Gastroesophageal sphincter (tissue), 4 donors: ENCODE data around the gene TM4SF1. TPM values are rescaled to one million over a fixed set of nuclear protein-coding genes. Genes with fewer than 3 reads are reported as not detected.

Experiments
- ATAC-seq: fragments of 150-250 bp; one replicate; pipeline ENCODE4 v1.9.1; 2016; ENCODE audit warnings: mild to moderate bottlenecking, moderate library complexity
- H3K27ac ChIP-seq, 4 donors: fragments of 200-600 bp; sonication (generic) in 3 of 4; 1 replicate in 3 of 4; 2 replicates in 1 of 4; pipeline ENCODE4 v1.5.1; 2016 to 2019
- H3K27me3 ChIP-seq: fragments of 200-600 bp; sonication (generic); one replicate; pipeline ENCODE4 v1.5.1; 2019
- H3K36me3 ChIP-seq, 2 donors: fragments of 200-600 bp; sonication (generic); one replicate each; pipeline ENCODE4 v1.5.1; 2019; ENCODE audit warnings: control low read depth in 1 of 2
- H3K4me1 ChIP-seq, 3 donors: fragments of 200-600 bp; sonication (generic); 1 replicate in 2 of 3; 2 replicates in 1 of 3; pipeline ENCODE4 v1.5.1; 2016 to 2019; ENCODE audit warnings: control low read depth in 2 of 3
- H3K4me3 ChIP-seq, 2 donors: fragments of 200-600 bp; sonication (generic); one replicate each; pipeline ENCODE4 v1.5.1; 2019; ENCODE audit warnings: mild to moderate bottlenecking in 1 of 2, moderate library complexity in 1 of 2
- H3K9me3 ChIP-seq, 3 donors: fragments of 200-600 bp; sonication (generic); one replicate each; pipeline ENCODE4 v1.5.1; 2017 to 2019; ENCODE audit warnings: control low read depth in 2 of 3
- EP300 ChIP-seq: sonication (generic); formaldehyde crosslinking; IDR thresholded peaks from one replicate; pipeline ENCODE4 v1.6.1; 2017; ENCODE audit warnings: antibody characterized with exemption, mild to moderate bottlenecking
- POLR2A ChIP-seq, 2 donors: fragments of 450-650 bp; IDR thresholded peaks; one replicate each; pipeline ENCODE4 v1.6.1; 2017; ENCODE audit warnings: antibody characterized with exemption in 2 of 2, mild to moderate bottlenecking in 2 of 2, moderate library complexity in 1 of 2
- POLR2AphosphoS5 ChIP-seq: sonication (generic); formaldehyde crosslinking; IDR thresholded peaks from one replicate; pipeline ENCODE4 v1.6.1; 2017; ENCODE audit warnings: antibody characterized with exemption
- WGBS, 2 donors: methylation state at CpG; one replicate each; pipeline ENCODE4 v1.1.5; 2018; ENCODE audit warnings: low coverage in 1 of 2; 5-methylcytosine and 5-hydroxymethylcytosine counted together
- total RNA-seq, 4 donors: library from RNA; depleted of rRNA; stranded (reverse); fragments of >200 nt; gene quantifications; one replicate each; pipeline ENCODE4 v1.1.0, GENCODE V29; 2016
- TF ChIP-seq, protein P1 (sequence below), 4 experiments: fragments of 200-600 bp in 2 of 4; fragments of 450-650 bp in 2 of 4; sonication (generic) in 1 of 4; IDR thresholded peaks; one replicate each; pipeline ENCODE4 v1.5.1; 2017 to 2019; ENCODE audit warnings: antibody characterized with exemption in 4 of 4, mild to moderate bottlenecking in 2 of 4, moderate library complexity in 2 of 4

Gene TM4SF1
- total RNA-seq, 4 donors from 2014 or later = 20.9 to 128 (median 71.9) TPM

DNA sequence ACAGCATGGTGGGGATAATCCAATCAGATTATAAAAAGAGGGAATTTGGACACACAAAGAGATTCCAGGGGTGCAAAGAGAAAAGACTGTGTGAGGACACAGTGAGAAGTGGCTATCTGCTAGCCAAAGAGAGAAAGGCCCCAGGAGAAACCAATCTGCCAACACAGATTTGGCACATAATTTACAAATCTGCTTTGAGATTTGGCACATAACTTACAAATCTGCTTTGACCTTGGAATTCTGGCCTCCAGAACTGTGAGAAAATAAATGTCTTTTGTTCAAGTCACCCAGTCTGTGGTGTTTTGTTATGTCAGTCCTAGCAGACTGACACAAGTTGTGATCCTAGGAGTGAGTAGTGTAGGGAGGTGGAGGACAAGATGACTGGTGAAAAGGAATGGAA lies 40.5 kb downstream of the TM4SF1 start:
- no peak overlapping the region for H3K4me3 ChIP-seq
- ATAC-seq = no peak
- no peaks in the 10 kb centered on the region for H3K27me3 ChIP-seq
- peak overlapping the region in 1 of 4 donors; percentile 20 for H3K27ac ChIP-seq
- peaks cover 4 to 19% (median 5%) of the 10 kb centered on the region in 3 donors for H3K4me1 ChIP-seq
- H3K9me3 ChIP-seq = no peaks in the 10 kb centered on the region
- TF ChIP-seq POLR2A (IDR thresholded peaks at IDR 0.05) (no peak), POLR2AphosphoS5 (no peak), EP300 (no peak)
- TF ChIP-seq, protein P1, sequence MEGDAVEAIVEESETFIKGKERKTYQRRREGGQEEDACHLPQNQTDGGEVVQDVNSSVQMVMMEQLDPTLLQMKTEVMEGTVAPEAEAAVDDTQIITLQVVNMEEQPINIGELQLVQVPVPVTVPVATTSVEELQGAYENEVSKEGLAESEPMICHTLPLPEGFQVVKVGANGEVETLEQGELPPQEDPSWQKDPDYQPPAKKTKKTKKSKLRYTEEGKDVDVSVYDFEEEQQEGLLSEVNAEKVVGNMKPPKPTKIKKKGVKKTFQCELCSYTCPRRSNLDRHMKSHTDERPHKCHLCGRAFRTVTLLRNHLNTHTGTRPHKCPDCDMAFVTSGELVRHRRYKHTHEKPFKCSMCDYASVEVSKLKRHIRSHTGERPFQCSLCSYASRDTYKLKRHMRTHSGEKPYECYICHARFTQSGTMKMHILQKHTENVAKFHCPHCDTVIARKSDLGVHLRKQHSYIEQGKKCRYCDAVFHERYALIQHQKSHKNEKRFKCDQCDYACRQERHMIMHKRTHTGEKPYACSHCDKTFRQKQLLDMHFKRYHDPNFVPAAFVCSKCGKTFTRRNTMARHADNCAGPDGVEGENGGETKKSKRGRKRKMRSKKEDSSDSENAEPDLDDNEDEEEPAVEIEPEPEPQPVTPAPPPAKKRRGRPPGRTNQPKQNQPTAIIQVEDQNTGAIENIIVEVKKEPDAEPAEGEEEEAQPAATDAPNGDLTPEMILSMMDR (IDR thresholded peaks at IDR 0.05) = no peak
- no peaks in the 10 kb centered on the region for H3K36me3 ChIP-seq

- H3K27ac ChIP-seq = peak within 1 kb of the TSS in 3 of 4 donors; percentile 33 to 48 (median 39)
- H3K4me3 ChIP-seq = peak within 1 kb of the TSS; percentile 10 to 17
- no peaks in the 10 kb centered on the region for H3K27me3 ChIP-seq
- H3K4me1 ChIP-seq = no peaks in the 10 kb centered on the region
- TF ChIP-seq, protein P1 (IDR thresholded peaks at IDR 0.05) = no peak
- TF ChIP-seq POLR2AphosphoS5 = no peak
- TF ChIP-seq POLR2A (IDR thresholded peaks at IDR 0.05) = no peak
- no peak for TF ChIP-seq EP300
- 66 to 72% methylated on average over 8 to 11 of the region's 11 CpGs for WGBS, 2 donors
- H3K36me3 ChIP-seq = no peaks in the 10 kb centered on the region
- no peaks in the 10 kb centered on the region for H3K9me3 ChIP-seq
- ATAC-seq = no peak
Measured at GRCh38 chr3:149333176-149333859, 44.1 kb downstream of the TM4SF1 start, which contains the start of gene TM4SF18. Gene TM4SF18 (minus strand): TSS chr3:149333636. CDS start chr3:149333382, 254 bp downstream.

- no peak for ATAC-seq
- Histone ChIP-seq H3K9me3 (no peaks in the 10 kb centered on the region), H3K27ac (peak overlapping the region in 3 of 4 donors; percentile 29 to 48 (median 33)), H3K36me3 (no peaks in the 10 kb centered on the region), H3K27me3 (no peaks in the 10 kb centered on the region), H3K4me1 (no peaks in the 10 kb centered on the region), H3K4me3 (peak overlapping the region in 1 of 2 donors; percentile 17)
- TF ChIP-seq EP300 (no peak), POLR2AphosphoS5 (no peak), POLR2A (IDR thresholded peaks at IDR 0.05) (no peak)
- TF ChIP-seq, protein P1 (IDR thresholded peaks at IDR 0.05) = no peak
Measured at GRCh38 chr3:149332771-149333170, 44.7 kb downstream of the TM4SF1 start.

DNA sequence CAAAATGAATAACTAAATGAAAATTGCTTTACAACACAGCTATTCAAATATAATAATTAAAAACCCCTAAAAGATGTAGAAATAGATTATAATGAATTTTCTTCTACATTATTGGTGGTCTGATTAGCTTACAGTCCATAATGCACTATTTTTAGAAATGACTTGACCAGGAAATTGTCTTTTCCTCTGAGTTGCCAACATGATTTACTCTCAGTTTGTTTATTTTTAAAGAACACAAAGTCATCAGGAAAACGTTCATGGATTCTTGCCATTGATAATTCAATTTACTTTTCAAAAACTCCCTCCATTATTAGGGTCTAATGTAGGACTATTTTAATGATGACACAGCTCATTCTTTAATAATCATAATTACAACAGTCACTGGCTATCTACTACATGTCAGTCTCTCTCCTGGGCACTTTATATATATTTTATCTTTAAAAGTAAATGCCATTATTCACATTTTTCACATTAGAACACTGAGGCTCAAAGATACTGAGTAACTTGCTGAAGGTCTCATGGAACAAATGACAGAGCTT lies 45.2 kb downstream of the TM4SF1 start:
- Histone ChIP-seq H3K4me1 (no peaks in the 10 kb centered on the region), H3K27me3 (no peaks in the 10 kb centered on the region), H3K4me3 (peak overlapping the region in 1 of 2 donors; percentile 17), H3K36me3 (no peaks in the 10 kb centered on the region), H3K9me3 (no peaks in the 10 kb centered on the region), H3K27ac (peak overlapping the region in 3 of 4 donors; percentile 29 to 48 (median 33))
- TF ChIP-seq POLR2AphosphoS5 (no peak), EP300 (no peak), POLR2A (IDR thresholded peaks at IDR 0.05) (no peak)
- TF ChIP-seq, protein P1 (IDR thresholded peaks at IDR 0.05) = no peak
- WGBS, 2 donors = 18 to 19% methylated on average over 1 of the region's 1 CpG
- no peak for ATAC-seq

GRCh38 chr3:149331396-149331795 lies 46.1 kb downstream of the TM4SF1 start:
- WGBS, 2 donors = 75 to 78% methylated on average over 2 of the region's 2 CpGs
- H3K9me3 ChIP-seq = no peaks in the 10 kb centered on the region
- no peak for TF ChIP-seq POLR2A (IDR thresholded peaks at IDR 0.05)
- no peak for TF ChIP-seq POLR2AphosphoS5
- TF ChIP-seq, protein P1 (IDR thresholded peaks at IDR 0.05) = no peak
- no peak for TF ChIP-seq EP300
- no peak overlapping the region for H3K27ac ChIP-seq
- no peak for ATAC-seq
- no peaks in the 10 kb centered on the region for H3K4me1 ChIP-seq
- no peaks in the 10 kb centered on the region for H3K27me3 ChIP-seq
- H3K36me3 ChIP-seq = no peaks in the 10 kb centered on the region
- no peak overlapping the region for H3K4me3 ChIP-seq
